ENCODE results near the gene ZNF264.
"Not testable (repeated sequence)": the region's sequence is repeated elsewhere in the genome, so short reads cannot be mapped to it uniquely, and the experiment has no call there.

ZNF264 gene

GRCh38 chr19:57244513-57244912 lies 53.2 kb downstream of the ZNF264 start:
- no peak for DNase-seq (ENCODE audit: insufficient read length, low spot score)
- FAIRE-seq = no peak

DNA sequence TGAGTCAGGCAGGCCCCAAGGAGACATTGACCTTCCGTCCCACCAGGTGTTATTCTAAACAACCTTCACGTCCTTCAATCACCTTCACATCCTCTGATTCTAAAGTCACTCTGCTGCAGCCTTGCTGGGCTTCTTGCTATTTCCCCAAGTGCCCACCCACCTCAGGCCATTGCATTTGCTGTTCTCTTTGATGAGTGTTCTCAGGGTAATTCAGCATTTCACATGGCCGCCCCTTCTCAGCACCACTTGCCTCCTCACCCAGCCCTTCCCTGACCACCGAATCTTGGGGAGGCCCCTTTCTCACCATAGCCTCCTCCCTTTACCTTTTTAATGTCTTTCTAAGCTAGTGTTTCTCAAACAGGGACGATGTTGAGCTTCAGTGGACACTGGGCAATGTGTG lies 53.8 kb downstream of the ZNF264 start:
- FAIRE-seq (no peak), DNase-seq (ENCODE audit: insufficient read length, low spot score) (no peak)

DNA sequence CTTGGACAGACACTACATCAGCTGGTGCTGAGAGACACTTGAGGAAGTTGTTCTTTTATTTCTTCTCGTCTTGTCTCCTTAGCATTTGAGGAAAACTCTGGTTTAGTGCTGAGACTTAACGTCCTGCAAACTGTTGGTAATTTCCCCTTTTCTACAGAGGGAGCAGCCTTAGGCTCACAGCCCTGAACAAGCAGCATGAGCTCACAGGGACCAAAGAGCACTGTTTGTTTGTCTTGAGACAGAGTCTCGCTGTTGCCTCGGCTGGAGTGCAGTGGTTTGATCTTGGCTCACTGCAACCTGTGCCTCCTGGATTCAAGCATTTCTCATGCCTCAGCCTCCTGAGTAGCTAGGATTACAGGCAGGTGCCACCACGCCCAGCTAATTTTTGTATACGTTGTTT lies 54.7 kb downstream of the ZNF264 start:
- no peak for FAIRE-seq

GRCh38 chr19:57248646-57249045 lies 57.3 kb downstream of the ZNF264 start:
- FAIRE-seq (no peak), DNase-seq (ENCODE audit: insufficient read length, low spot score) (no peak)

More for the DNA sequence above, 54.7 kb downstream of the ZNF264 start:
- no peak for DNase-seq (ENCODE audit: insufficient read length, low spot score)

DNA sequence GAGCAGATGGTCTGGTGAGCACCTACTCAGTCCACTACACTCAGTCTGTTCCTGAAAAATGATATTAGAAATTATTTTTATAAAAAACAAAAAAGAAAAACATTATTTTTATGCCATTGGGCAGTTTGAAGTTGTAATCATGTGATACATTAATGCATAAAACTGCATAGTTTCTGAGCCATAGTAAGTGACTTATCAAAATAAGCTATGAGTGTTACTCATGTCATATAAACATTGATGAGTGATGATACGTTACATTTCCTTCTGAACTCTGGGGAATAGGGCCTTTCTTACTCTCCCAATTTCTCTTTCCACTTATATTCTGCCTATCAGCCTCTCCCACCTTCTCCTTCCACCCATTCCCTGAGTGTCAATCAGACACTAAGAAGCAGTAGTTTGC lies 58.0 kb downstream of the ZNF264 start:
- DNase-seq (ENCODE audit: insufficient read length, low spot score) (no peak), FAIRE-seq (no peak)

- not testable (repeated sequence) for FAIRE-seq; DNase-seq (ENCODE audit: insufficient read length, low spot score)
Observed at GRCh38 chr19:57253767-57254166, 62.5 kb downstream of the ZNF264 start.

- DNase-seq (ENCODE audit: insufficient read length, low spot score) = no peak
Observed at GRCh38 chr19:57262044-57262443, 70.7 kb downstream of the ZNF264 start.

DNA sequence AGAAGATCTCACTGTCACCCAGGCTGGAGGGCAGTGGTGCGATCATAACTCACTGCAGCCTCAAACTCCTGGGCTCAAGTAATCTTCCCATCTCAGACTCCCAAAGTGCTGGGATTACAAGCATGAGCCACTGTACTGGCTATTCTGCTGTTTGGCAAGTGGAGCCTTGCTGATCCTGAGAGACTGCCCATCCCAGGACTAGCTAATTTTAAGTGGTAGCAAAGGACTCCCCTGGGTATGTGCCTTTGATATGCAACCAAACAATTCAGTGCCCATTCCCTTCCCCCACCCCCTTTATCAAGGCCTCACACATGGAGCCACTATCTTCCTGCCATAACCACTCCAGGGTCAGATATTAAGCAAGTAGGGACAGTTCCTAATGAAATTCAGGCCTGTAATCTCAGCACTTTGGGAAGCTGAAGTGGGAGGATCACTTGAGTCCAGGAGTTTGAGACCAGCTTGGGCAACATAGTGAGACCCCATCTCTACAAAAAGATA lies 72.0 kb downstream of the ZNF264 start:
- DNase-seq (ENCODE audit: insufficient read length, low spot score) = no peak

More at GRCh38 chr19:57262044-57262443, 70.7 kb downstream of the ZNF264 start:
- FAIRE-seq = no peak

DNA sequence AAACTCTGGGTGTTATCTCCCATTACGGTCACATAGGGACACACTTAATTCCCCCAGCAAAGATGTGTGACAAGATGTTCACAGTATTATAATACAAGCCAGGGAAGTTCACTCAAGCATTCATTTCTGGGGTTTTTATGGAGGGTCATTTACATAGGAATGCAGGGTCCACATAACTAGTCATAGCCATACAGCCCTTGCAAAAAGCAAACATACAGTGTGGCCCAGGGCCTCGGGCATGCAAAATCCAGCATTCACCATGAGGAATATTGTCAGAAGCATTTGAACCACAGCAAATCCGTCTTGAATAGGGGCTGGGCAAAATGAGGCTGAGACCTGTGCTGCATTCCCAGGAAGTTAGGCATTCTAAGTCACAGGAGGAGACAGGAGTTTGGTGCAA lies 76.0 kb downstream of the ZNF264 start:
- FAIRE-seq = no peak
- DNase-seq (ENCODE audit: insufficient read length, low spot score) = no peak

More for the DNA sequence above, 72.0 kb downstream of the ZNF264 start:
- FAIRE-seq = no peak

DNA sequence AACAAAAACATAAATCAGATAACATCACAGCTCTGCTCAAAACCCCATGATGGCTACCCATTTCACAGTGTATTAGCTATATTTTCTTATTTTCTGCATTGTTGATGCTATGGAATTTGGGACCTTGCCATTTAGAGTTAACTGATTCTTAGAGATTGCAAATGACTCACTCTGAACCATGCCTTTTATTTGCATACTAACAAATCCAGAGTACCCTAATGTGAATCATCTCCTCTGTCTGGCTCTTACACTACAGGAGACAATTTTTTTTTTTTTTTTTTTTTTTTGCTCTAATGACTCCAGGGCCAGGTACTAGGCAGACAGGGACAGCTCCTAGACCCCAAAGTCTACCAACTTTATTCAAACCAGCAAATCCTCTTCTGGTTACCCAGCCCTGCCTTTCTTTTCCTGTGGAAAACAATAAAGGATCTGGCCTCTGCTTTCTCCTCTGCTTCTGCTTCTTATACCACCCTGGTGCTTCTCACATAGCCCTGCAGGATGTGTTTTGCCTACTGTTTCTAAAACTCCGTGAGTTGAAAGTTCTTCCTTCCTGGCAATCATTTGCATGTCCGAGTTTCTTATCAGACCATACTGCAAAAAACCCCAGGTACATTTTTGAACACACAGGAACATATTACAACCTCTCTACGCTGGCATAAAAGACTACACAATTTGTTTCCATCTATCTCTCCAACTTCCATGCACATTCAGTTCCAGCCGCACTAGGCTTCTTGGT lies 78.4 kb downstream of the ZNF264 start:
- no peak for DNase-seq (ENCODE audit: insufficient read length, low spot score)

DNA sequence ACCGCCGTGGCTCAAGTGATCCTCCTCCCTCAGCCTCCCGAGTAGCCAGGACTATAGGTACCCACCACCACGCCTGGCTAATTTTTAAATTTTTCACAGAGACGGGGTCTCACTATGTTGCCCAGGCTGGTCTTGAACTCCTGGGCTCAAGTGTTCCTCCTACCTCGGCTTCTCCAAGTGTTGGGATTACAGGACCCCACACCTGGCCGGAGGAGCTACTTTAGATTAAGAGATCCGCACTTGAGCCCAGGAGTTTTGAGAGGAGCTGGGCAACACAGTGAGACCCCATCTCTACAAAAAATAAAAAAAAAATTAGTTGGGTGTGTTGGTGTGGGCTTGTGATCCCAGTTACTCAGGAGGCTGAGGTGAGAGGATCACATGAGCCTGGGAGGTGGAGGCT lies 80.0 kb downstream of the ZNF264 start:
- FAIRE-seq = no peak
- no peak for DNase-seq (ENCODE audit: insufficient read length, low spot score)

More for the DNA sequence above, 78.4 kb downstream of the ZNF264 start:
- peak; percentile 82 for FAIRE-seq
